NCI-H128 (cell line): ENCODE data around the gene CDH6.

Experiments used
- DNase-seq: peaks from one replicate; lab custom pipeline; 2025; ENCODE audit not compliant: unreplicated experiment; lab: John Stamatoyannopoulos, UW

CDH6 gene

DNA sequence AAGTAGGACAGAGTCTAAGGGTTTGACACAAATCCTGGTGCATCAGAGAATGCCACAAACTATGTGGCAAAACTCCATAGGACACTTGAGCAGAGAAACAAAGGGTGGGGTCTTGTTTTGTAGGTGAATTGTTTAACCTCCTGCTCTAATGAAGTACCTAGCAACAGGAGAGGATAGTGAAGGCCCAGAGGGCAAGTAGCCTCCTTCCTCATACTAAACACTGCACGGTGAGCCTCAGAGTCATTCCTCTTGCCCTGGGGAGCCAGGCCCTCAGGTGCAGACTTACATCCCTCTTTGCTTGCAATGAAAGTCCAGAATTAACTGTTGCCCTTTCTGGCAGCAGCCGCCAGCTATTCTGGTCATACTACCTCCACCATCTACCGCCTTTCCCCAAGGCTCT, 172.3 kb downstream of the CDH6 start:
- no peak for DNase-seq

- no peak for DNase-seq
Measured at GRCh38 chr5:31366941-31367340, 173.5 kb downstream of the CDH6 start.

DNA sequence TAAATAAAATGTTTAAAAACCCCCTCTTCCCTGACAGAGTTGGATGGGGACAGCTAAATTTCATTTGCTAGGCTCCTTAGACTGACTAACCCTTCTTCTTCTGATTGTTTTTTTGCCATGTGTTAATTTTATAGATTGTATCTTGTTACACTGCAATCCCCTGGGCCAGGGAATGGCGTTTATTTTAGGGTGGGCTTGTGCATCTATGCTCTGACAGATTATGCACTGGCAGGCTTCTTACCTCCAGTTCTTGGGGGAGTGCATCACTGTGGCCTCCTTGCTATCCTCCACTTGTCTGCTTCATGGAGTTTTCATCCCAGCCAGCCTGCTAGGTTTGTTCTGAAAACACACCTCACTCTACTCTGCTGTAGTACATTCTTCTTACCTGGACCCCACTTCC, 178.6 kb downstream of the CDH6 start:
- no peak for DNase-seq

DNA sequence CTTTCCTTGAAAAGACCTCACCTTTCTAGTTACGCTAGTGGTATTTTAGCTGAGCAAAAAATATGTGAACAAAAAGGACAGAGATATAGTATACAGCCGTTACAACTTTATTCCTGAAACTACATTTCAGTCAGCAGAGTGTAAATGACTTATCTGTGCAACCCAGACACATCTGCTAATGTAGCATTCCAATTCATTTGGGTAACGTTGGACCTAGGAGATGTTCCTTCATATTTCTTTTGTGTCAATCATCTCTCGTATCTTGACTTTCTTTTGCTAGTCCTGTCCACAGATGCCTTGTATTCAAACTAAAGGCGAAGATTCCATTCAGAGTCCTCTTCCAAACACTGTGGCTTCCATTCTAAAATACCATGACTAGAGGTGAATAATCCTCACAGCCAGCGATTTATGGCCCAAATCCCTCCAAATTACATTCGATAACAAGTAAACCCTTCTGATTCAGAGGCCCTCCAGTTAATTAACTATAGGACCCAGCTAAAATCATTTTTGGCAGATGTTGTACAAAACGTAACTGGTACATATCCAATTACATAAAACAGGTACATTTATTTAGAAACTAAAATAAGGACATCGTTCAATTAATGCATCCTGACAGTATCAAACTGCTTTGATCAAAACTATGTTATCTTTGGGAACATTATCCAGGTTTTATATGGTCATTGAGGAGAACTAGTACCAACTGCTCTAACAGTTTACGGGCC, 182.7 kb downstream of the CDH6 start:
- no peak for DNase-seq

GRCh38 chr5:31377274-31377946, 183.9 kb downstream of the CDH6 start:
- no peak for DNase-seq

DNA sequence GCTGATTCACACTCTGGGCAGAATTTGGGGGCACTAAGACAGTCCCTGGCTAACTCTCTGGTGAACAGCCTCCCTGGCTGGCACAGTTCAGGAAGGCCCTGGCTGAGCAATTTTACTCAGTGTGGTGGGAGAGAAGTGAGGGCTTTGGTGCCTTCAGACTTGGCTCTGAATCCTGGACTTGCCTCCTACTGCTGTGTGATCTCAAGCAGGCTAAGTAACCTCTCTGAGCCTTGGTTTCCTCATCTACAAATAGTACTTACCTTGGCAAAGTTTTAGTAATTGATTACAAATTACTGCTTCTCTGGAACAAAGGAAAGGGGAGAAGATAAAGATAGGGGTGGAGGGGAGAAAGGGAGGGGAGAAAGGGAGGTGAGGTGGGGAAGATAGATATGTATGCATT, 184.7 kb downstream of the CDH6 start:
- no peak for DNase-seq
